ENCODE data around the gene NCSTN. TPM values are rescaled to one million over a fixed set of nuclear protein-coding genes. Genes with fewer than 3 reads are reported as not detected.

Gene NCSTN
- total and polyA plus RNA-seq, 2 of the 13 experiments (the other 11 are each of a cell fraction or from before 2014, with no cell fraction given), result 44.2 to 247 TPM

DNA sequence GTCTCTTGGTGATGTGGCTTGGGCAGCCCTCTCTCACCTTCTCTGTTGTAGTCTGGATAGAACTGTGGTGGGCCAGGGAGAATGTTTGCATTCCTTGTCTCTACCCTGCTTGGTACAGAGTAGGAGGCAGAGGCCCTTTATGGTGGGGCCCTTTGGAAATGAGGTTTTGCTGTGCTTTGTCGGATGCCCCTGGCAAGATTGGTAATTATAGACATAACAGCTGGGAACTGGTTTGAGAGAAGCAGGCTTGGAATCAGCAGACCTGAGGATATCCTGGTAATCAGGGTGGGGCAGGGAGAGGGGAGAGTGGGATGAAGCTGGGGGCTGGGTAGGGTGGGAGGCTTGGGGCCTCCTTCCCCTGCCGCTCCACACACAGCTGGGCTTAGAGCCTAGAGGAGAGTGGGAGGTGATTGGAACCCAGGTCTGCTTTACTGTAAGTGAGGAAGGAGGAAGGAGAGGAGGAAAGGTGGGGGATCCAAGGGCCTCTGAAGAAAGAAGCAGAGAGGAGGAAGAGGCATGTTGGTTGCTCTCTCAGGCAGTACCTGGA, 62.2 kb downstream of the NCSTN start:
- Histone ChIP-seq H3K36me3 (replicated peaks in 1 of 2; ENCODE audit: control insufficient read depth in 1 of 2, insufficient read depth in 2 of 2, low read length in 2 of 2) (no peaks in the 10 kb centered on the region), H3K27ac (ENCODE audit: extremely low read length, insufficient read depth, low read length) (no peak overlapping the region), H4K20me1 (ENCODE audit: insufficient read depth, low read length) (no peaks in the 10 kb centered on the region), H3K79me2 (ENCODE audit: insufficient read depth, low read length) (no peaks in the 10 kb centered on the region), H3K4me2 (ENCODE audit: low read depth, low read length) (no peak overlapping the region), H3K4me1 (ENCODE audit: insufficient read depth, low read length) (peaks cover 7% of the 10 kb centered on the region; the same call in 1 of the 2 replicates), H3K9ac (ENCODE audit: insufficient read depth, low read depth, low read length) (no peak overlapping the region), H3K4me3 (replicated peaks in 1 of 3; ENCODE audit: insufficient read depth in 1 of 3, low read depth in 2 of 3, low read length in 3 of 3) (no peak overlapping the region), H2AFZ (ENCODE audit: low read length) (no peak overlapping the region), H3K9me3 (ENCODE audit: low read length) (no peaks in the 10 kb centered on the region), H3K27me3 (ENCODE audit: control insufficient read depth in 1 of 2, insufficient read depth in 2 of 2, low read length in 2 of 2) (peaks cover 14 to 65% of the 10 kb centered on the region in 2 experiments)
- ChIA-PET CTCF (ENCODE audit: low intra/inter-chr PET ratio, low total read pairs) (no interaction called here), POLR2A (no interaction called here)
- TF ChIP-seq ISX (CRISPR knock-in tag; conservative IDR thresholded peaks at IDR 0.05), result no peak
- TF ChIP-seq, protein P1, sequence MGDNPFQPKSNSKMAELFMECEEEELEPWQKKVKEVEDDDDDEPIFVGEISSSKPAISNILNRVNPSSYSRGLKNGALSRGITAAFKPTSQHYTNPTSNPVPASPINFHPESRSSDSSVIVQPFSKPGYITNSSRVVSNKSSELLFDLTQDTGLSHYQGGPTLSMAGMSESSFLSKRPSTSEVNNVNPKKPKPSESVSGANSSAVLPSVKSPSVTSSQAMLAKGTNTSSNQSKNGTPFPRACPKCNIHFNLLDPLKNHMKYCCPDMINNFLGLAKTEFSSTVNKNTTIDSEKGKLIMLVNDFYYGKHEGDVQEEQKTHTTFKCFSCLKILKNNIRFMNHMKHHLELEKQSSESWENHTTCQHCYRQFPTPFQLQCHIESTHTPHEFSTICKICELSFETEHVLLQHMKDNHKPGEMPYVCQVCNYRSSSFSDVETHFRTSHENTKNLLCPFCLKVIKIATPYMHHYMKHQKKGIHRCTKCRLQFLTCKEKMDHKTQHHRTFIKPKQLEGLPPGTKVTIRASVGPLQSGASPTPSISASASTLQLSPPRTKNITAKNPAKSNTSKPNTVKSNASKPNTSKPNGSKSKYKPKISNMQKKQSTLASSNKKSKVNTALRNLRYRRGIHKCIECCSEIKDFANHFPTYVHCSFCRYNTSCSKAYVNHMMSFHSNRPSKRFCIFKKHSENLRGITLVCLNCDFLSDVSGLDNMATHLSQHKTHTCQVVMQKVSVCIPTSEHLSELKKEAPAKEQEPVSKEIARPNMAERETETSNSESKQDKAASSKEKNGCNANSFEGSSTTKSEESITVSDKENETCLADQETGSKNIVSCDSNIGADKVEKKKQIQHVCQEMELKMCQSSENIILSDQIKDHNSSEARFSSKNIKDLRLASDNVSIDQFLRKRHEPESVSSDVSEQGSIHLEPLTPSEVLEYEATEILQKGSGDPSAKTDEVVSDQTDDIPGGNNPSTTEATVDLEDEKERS (CRISPR knock-in tag; IDR thresholded peaks at IDR 0.05), result no peak
- no peak for TF ChIP-seq KDM2A (CRISPR knock-in tag; IDR thresholded peaks at IDR 0.05; ENCODE audit: borderline replicate concordance, low read depth)
- TF ChIP-seq ZSCAN30 (CRISPR knock-in tag; IDR thresholded peaks at IDR 0.05), result no peak
- no peak for TF ChIP-seq ZNF331 (CRISPR knock-in tag; IDR thresholded peaks at IDR 0.05)
- no TSS peak for BruUV-seq (replicated peaks)
- FAIRE-seq, result no peak
- no peak for ATAC-seq
- no peak for DNase-seq (ENCODE audit: low spot score)
- intact Hi-C loops (cut with micrococcal nuclease; ENCODE audit: unreplicated experiment), result no loop called here
- in situ Hi-C loops (cut with HindIII; ENCODE audit: extremely low pct_ligation_motif_present, low pct_unique_long_range_greater_than_20kb), result no loop called here
- 91% methylated on average over 2 of the region's 2 CpGs for WGBS (ENCODE audit: low lambda C conversion rate)

Data from HepG2 (cell line).